CD1c-positive myeloid dendritic cell (primary cell): ENCODE data around the gene MADD.

Source experiments
- DNase-seq: peaks from one replicate; pipeline ENCODE4 v3.0.0-alpha.2; 2016; ENCODE audit errors: extremely low spot score

The MADD gene

GRCh38 chr11:47356998-47357329 lies 87.0 kb downstream of the MADD start:
- no peak for DNase-seq

GRCh38 chr11:47357985-47358730 lies 88.2 kb downstream of the MADD start:
- no peak for DNase-seq

- DNase-seq, result no peak
Observed at GRCh38 chr11:47358731-47359051, 88.8 kb downstream of the MADD start.

- no peak for DNase-seq
Observed at GRCh38 chr11:47359162-47359561, 89.2 kb downstream of the MADD start.

GRCh38 chr11:47359586-47359985 lies 89.7 kb downstream of the MADD start:
- no peak for DNase-seq

GRCh38 chr11:47360341-47360740 lies 90.4 kb downstream of the MADD start:
- no peak for DNase-seq

- DNase-seq, result no peak
Observed at GRCh38 chr11:47361419-47361818, 91.5 kb downstream of the MADD start.

GRCh38 chr11:47366020-47366490 lies 96.1 kb downstream of the MADD start:
- DNase-seq, result no peak

GRCh38 chr11:47369676-47370075 lies 99.7 kb downstream of the MADD start:
- no peak for DNase-seq

GRCh38 chr11:47372422-47372821 lies 102.5 kb downstream of the MADD start:
- DNase-seq, result no peak

- DNase-seq, result peak; percentile 88
Observed at GRCh38 chr11:47373876-47374719, 104.2 kb downstream of the MADD start.

- no peak for DNase-seq
Observed at GRCh38 chr11:47374720-47375019, 104.7 kb downstream of the MADD start.

GRCh38 chr11:47375020-47375419 lies 105.1 kb downstream of the MADD start:
- DNase-seq, result peak; percentile 43

GRCh38 chr11:47375546-47376085 lies 105.7 kb downstream of the MADD start:
- no peak for DNase-seq

- no peak for DNase-seq
Observed at GRCh38 chr11:47376107-47376524, 106.2 kb downstream of the MADD start.

- peak; percentile 85 for DNase-seq
Observed at GRCh38 chr11:47376525-47377371, 106.8 kb downstream of the MADD start.

- DNase-seq, result no peak
Observed at GRCh38 chr11:47377571-47378009, 107.7 kb downstream of the MADD start.

GRCh38 chr11:47378010-47378835 lies 108.3 kb downstream of the MADD start, which contains the start of gene SPI1:
Gene SPI1 (minus strand): TSS chr11:47378547. CDS start chr11:47378353, 194 bp downstream.
- DNase-seq, result peak; percentile 94

GRCh38 chr11:47378836-47379170 lies 108.9 kb downstream of the MADD start:
- no peak for DNase-seq

- no peak for DNase-seq
Observed at GRCh38 chr11:47379317-47379716, 109.4 kb downstream of the MADD start.
